ENCODE results near the gene TBX4.
"Not testable (repeated sequence)": the region's sequence is repeated elsewhere in the genome, so short reads cannot be mapped to it uniquely, and the experiment has no call there.

- TF ChIP-seq, protein P1, sequence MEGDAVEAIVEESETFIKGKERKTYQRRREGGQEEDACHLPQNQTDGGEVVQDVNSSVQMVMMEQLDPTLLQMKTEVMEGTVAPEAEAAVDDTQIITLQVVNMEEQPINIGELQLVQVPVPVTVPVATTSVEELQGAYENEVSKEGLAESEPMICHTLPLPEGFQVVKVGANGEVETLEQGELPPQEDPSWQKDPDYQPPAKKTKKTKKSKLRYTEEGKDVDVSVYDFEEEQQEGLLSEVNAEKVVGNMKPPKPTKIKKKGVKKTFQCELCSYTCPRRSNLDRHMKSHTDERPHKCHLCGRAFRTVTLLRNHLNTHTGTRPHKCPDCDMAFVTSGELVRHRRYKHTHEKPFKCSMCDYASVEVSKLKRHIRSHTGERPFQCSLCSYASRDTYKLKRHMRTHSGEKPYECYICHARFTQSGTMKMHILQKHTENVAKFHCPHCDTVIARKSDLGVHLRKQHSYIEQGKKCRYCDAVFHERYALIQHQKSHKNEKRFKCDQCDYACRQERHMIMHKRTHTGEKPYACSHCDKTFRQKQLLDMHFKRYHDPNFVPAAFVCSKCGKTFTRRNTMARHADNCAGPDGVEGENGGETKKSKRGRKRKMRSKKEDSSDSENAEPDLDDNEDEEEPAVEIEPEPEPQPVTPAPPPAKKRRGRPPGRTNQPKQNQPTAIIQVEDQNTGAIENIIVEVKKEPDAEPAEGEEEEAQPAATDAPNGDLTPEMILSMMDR (IDR thresholded peaks at IDR 0.05): not testable (repeated sequence)
- TF ChIP-seq POLR2A (IDR thresholded peaks at IDR 0.05): not testable (repeated sequence)
Measured at GRCh38 chr17:61441507-61441906, 10.7 kb upstream of the TBX4 start.
